Ureter (tissue), 1 donor: Measurements from ENCODE around the gene PSMA6. TPM values are rescaled to one million over a fixed set of nuclear protein-coding genes. Genes with fewer than 3 reads are reported as not detected.
"Not testable (repeated sequence)": the region's sequence is repeated elsewhere in the genome, so short reads cannot be mapped to it uniquely, and the experiment has no call there.

Source experiments
- DNase-seq: peaks from one replicate; pipeline ENCODE4 v3.0.0-alpha.2; 2020; ENCODE audit warnings: low spot score
- total RNA-seq: library from RNA; stranded (reverse); gene quantifications from one replicate; pipeline ENCODE4 v1.2.4, GENCODE V29; 2023
- donor health status: DM: yes; HTN: yes; CAD: no.

PSMA6 gene
- total RNA-seq, 1 donor from 2014 or later: 173 TPM

GRCh38 chr14:35320472-35320871, 28.3 kb downstream of the PSMA6 start:
- no peak for DNase-seq

GRCh38 chr14:35326375-35326774, 34.2 kb downstream of the PSMA6 start:
- no peak for DNase-seq

DNA sequence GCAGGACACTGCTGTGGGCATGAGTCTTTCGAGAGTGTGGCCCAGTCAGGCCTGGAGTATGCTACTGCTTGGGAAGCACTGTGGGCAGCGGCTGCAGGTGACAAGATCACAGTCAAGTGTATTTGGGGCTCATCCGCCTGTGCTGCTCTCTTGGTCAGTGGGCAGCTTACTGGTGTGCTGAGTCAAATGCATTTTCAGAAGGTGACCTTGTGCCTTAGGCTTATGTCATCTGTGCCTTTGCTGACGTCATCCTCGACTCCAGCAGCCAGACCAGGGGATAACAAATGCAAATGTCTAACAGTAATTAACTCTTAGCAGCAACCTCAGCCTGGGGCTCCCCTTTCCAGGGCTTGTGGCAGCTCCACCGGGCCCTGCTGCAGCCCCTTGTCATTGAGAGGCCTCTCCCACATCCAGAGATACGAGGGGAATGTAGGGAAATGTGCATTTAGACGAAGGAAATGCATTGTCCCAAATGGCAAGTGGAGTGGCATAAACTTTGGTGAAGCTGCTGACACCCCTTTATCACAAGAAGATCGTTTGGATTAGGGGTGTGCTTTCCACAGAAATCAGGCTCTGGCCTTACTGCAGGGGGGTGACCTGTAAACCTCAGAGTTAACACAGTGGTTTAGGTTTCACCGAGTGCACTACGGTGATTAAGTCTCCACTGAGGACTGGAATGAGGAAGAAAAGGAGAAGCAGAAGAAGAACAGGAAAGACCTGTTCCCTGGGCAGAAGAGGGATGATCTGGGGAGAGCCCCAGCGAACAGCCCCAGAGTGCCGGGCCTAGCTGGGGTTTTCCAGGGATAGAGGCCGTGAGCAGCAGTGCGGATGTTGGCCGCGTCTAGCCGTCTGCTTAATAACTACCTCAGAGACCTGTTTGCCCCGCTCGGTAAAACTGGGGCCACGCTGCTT, 39.7 kb downstream of the PSMA6 start:
- DNase-seq: peak; percentile 86

DNA sequence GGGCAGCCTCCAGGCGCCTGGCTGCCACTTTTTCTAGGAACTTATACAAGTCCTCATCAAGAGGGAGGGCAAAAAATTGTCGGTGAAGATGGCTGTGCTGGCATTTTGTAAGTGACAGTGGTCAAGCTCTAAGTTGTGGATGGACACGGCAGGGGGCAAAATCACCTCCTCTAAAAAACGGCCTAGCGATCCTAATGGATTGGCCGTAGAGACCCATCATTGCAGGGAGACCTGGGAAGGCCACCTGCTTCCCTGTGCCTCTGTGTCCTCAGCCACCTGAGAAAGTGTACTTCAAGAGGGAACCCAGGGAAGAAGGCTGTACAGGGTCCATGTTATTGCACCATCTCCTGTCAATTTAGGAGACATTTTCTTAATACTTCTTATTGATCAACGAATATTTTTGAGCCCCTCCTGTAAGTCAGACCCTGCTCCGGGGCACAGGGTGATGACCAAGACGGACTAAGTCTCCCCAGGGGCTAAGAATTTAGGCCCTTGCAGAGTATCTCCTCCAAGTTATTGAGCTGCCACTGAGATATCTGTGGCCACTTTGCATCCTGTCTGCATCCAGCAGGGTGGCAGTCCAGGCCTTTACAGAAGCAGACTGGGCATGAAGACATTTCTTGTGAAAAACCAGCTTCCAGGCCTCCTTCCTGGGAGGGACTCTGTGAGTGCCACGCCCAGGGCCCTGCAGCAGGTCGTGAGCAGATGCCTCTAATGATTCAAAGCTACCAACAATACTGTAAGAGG, 40.5 kb downstream of the PSMA6 start:
- DNase-seq: peak; percentile 66

GRCh38 chr14:35333264-35333730, 41.1 kb downstream of the PSMA6 start:
- no peak for DNase-seq

GRCh38 chr14:35333797-35334743, 41.9 kb downstream of the PSMA6 start:
- DNase-seq: no peak

- DNase-seq: no peak
Measured at GRCh38 chr14:35335388-35336092, 43.4 kb downstream of the PSMA6 start.

DNA sequence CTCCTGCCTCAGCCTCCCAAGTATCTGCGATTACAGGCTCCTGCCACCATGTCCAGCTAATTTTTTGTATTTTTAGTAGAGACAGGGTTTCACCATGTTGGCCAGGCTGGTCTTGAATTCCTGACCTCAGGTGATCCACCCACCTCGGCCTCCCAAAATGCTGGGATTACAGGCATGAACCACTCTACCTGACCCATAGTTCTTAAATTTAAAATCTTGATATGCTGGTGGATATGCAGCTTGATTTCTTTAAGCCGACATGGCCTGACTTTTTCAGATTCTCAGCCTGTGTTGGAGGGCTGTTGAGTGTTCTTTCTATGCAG, 44.0 kb downstream of the PSMA6 start:
- DNase-seq: not testable (repeated sequence)

- peak; percentile 91 for DNase-seq
Measured at GRCh38 chr14:35336494-35337268, 44.5 kb downstream of the PSMA6 start.

GRCh38 chr14:35337269-35338255, 45.4 kb downstream of the PSMA6 start:
- no peak for DNase-seq

DNA sequence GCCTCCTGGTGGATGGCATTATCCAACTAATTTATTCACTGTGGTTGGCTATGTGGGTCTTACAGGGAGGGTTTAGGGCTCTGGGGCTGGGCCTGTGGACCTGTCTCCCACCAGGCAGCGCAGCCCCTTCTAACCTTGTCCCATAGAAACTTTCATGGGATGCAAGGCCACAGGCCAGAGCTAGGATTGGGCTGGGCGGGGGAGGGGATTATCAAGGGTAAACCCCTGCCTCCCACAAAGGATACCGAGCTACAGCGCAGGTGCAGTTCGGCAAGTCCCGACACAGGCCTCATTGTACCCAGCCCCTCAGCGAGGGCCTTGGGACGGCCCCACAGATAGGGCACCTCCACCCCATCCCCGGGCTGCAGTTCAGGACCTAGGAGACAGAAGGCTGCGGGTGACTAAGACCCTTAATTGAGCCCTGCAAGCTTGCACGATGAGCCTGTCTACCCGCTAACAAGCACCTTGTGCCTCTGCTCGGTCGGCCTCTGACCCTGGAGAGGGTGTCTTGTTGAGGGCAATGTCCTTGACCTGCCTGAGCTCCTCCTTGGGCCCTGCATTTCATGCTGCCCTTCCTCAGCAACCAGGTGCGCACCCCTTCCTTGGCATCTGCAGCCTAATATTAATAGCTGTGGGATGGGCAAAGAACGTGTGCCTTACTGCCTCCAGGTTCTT, 46.7 kb downstream of the PSMA6 start:
- no peak for DNase-seq

DNA sequence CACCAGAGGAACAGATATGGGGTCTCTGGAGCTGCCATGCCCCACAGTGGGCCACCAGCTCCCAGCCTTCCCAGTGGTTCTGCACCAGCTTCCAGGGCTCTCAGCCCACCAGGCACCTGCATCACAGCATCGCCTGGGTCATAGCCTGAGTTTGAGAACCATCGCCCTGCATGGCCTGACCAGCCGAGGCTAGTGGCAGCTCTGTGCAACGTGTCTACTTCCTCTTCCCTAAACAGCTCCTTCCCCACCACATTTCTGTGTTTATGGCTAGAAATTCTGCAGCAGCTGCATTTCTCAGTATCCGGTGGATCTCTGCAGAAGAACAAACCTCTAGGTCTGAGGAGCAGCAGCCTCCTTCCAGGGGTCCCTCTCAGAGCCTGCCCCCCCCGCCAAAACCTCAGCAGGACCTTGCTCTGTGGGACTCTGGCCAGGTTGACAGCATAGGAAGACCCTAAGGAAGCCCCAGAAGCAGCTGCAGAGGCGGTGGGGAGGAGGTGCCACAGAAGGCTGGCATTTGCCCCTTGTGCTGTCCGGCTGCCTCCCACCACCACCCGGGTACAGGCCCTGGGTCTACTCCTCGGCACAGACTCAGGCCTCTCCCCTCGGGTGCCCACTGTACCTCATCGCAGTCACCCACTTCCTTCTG, 47.7 kb downstream of the PSMA6 start:
- no peak for DNase-seq

DNA sequence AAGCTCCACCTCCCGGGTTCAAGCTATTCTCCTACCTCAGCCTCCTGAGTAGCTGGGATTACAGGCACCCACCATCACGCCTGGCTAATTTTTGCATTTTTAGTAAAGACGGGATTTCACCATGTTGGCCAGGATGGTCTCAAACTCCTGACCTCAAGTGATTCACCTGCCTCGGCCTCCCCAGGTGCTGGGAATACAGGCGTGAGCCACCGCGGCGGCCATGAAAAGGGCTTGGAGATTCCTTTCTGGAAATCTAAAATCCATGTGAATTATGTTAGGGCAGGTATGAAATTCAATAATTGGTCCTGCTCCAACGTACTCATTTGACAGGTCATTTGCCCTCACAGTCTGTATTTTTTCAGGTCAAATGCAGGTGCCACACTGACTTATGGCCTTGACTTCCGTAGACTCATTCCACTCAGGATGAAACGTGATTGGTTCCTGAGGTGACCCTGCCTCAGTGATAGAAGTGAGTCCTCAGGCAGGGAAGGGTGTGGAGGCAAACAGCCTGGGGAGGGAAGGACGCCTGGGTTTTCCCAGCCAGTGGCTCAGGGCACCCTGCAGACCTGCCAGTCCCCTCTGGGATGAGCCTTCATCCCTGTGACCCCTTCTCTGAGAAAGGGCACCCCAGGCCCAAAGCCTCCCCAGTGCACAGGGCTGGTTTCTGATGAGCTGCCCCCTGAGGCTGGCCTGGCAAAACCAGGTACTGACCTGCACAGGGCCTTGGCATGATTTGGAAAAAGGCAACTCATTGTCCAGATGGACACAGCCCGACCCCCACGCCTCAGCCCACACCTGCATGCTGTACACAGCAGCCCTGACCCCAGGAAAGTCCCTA, 48.7 kb downstream of the PSMA6 start:
- no peak for DNase-seq

GRCh38 chr14:35341454-35341750, 49.2 kb downstream of the PSMA6 start:
- no peak for DNase-seq

DNA sequence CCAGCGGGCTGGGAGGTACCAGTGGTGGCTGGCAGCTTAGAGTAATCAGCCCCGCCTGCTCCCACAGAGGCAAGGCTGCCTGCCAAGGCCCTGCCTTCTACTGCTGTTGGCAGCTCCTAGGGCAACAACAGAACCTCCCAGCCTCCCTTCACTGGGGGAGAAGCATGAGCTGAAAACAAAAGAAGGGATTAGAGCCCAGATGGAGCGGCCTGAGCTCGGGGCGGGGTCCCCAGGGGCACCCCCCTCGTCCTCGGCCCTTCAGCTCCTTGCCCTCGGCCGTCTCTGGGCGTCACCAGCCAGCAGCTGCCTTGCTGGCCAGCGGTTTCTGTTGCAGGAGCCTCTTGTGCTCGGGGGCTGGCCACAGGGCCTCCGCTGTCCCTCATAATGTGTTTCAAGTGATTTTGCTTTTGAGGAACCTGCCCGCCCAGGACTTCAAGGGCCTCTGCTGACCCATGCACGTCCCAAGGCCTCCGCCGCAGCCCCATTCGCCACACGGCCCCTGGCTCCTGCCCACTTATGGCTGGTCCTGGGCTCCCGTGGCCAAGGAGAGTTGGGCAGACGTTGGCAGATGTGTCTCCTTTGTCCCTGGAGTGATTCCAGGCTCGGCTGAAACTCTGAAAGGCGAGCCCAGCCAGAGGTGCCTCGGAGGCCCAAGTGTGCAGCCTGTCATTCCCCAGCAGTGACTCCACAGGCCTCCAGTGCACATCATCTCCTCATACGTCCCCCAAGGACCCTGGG, 49.7 kb downstream of the PSMA6 start:
- peak; percentile 96 for DNase-seq

GRCh38 chr14:35342489-35343010, 50.4 kb downstream of the PSMA6 start:
- peak; percentile 69 for DNase-seq
